PC-3 (cell line): ENCODE results near the gene POLD1. TPM values are rescaled to one million over a fixed set of nuclear protein-coding genes. Genes with fewer than 3 reads are reported as not detected.

Experiments
- ATAC-seq: fragments of 200-7000 bp; cut with Tn5 transposase; 2 replicates; pipeline ENCODE4 v1.9.1; 2020; ENCODE audit warnings: mild to moderate bottlenecking, moderate library complexity
- BruUV-seq: library from RNA; stranded (reverse); fragments of 400-500 nt; replicated peaks from 2 replicates; lab custom pipeline; 2021; lab: Mats Ljungman, UMichigan
- CTCF ChIA-PET: fragments of 300-600 bp; sonication (Branson Sonifier 250); formaldehyde crosslinking; loops from one replicate; lab custom pipeline; 2022; ENCODE audit warnings: antibody characterized with exemption; lab: Charles Lee
- POLR2A ChIA-PET: fragments of 300-600 bp; sonication (Branson Sonifier 250); formaldehyde crosslinking; loops from one replicate; lab custom pipeline; 2022; ENCODE audit warnings: antibody characterized with exemption; ENCODE audit not compliant: unreplicated experiment; lab: Charles Lee
- DNase-seq: peaks from one replicate; pipeline ENCODE4 v3.0.0-alpha.2; 2015
- H2AFZ ChIP-seq: fragments of 300-600 bp; sonication (generic); 2 replicates; pipeline ENCODE4 v1.6.0; 2016; ENCODE audit warnings: antibody characterized with exemption, low read length
- H3F3A ChIP-seq: fragments of 300-600 bp; sonication (generic); one replicate; pipeline ENCODE4 v1.6.0; 2017; ENCODE audit warnings: antibody characterized with exemption, low read length, control low read depth, mild to moderate bottlenecking; ENCODE audit not compliant: unreplicated experiment
- H3K27ac ChIP-seq: fragments of 300-600 bp; sonication (generic); 2 replicates; pipeline ENCODE4 v1.5.1; 2016; ENCODE audit warnings: mild to moderate bottlenecking, low read length
- H3K27me3 ChIP-seq: fragments of 300-600 bp; sonication (generic); 2 replicates; pipeline ENCODE4 v1.6.1; 2016; ENCODE audit warnings: low read length, mixed read lengths
- H3K36me3 ChIP-seq: fragments of 300-600 bp; sonication (generic); 2 replicates; pipeline ENCODE4 v1.6.1; 2016; ENCODE audit warnings: low read depth, mixed run types, low read length, mixed read lengths
- H3K4me1 ChIP-seq: fragments of 300-600 bp; sonication (generic); 2 replicates; pipeline ENCODE4 v1.5.1; 2016; ENCODE audit warnings: low read length; ENCODE audit not compliant: insufficient read depth
- H3K4me2 ChIP-seq: fragments of 300-600 bp; sonication (generic); 2 replicates; pipeline ENCODE4 v1.6.0; 2016; ENCODE audit warnings: low read length
- H3K4me3 ChIP-seq: fragments of 300-600 bp; sonication (generic); 2 replicates; pipeline ENCODE4 v1.5.1; 2016; ENCODE audit warnings: mild to moderate bottlenecking, low read length, mixed read lengths
- H3K79me2 ChIP-seq: fragments of 300-600 bp; sonication (generic); 2 replicates; pipeline ENCODE4 v1.6.1; 2017; ENCODE audit warnings: low read length, mixed read lengths
- H3K9ac ChIP-seq: fragments of 300-600 bp; sonication (generic); 2 replicates; pipeline ENCODE4 v1.6.0; 2016; ENCODE audit warnings: mild to moderate bottlenecking, low read length
- H3K9me2 ChIP-seq: fragments of 300-600 bp; sonication (generic); replicated peaks from 2 replicates; pipeline ENCODE4 v1.6.1; 2016; ENCODE audit warnings: mixed run types, low read length, mixed read lengths
- H3K9me3 ChIP-seq: fragments of 300-600 bp; sonication (generic); 2 replicates; pipeline ENCODE4 v1.6.1; 2016; ENCODE audit warnings: low read length, mixed read lengths
- H4K20me1 ChIP-seq: fragments of 300-600 bp; sonication (generic); 2 replicates; pipeline ENCODE4 v1.6.1; 2016; ENCODE audit warnings: low read length, mixed read lengths
- EZH2 ChIP-seq: fragments of 300-600 bp; sonication (generic); IDR thresholded peaks from one replicate; pipeline ENCODE4 v1.6.1; 2017; ENCODE audit warnings: antibody characterized with exemption, mild to moderate bottlenecking, low read length; ENCODE audit not compliant: unreplicated experiment
- EZH2phosphoT487 ChIP-seq: fragments of 300-600 bp; sonication (generic); IDR thresholded peaks from 2 replicates; pipeline ENCODE4 v1.6.1; 2018; ENCODE audit warnings: mild to moderate bottlenecking, antibody characterized with exemption, low read length, borderline replicate concordance
- intact Hi-C: fragments of 100-400 bp; cut with micrococcal nuclease; formaldehyde crosslinking; loops from 2 replicates; pipeline ENCODE4 v1.9.0; 2023
- total RNA-seq: library from RNA; depleted of rRNA; stranded (reverse); fragments of >200 nt; gene quantifications from 2 replicates; pipeline ENCODE4 v1.2.3, GENCODE V29; 2014
- TF ChIP-seq, protein P1 (sequence below): fragments of 300-600 bp; sonication (generic); conservative IDR thresholded peaks from 2 replicates; pipeline ENCODE4 v1.5.1; 2017; ENCODE audit warnings: antibody characterized with exemption, low read depth, mild to moderate bottlenecking, low read length

The POLD1 gene
- total RNA-seq, 1 experiment from 2014 or later = 165 TPM

- 0 out of 2 replicates have a peak, but pooled peaks cover 5% of the 10 kb centered on the region for H3K27me3 ChIP-seq
- ATAC-seq = no peak
- CTCF ChIA-PET = no interaction called here
Observed at GRCh38 chr19:50434525-50434924, 50.4 kb downstream of the POLD1 start.

GRCh38 chr19:50435221-50435620 is 51.1 kb downstream of the POLD1 start:
- no peaks in the 10 kb centered on the region for H3K4me1 ChIP-seq
- TF ChIP-seq EZH2phosphoT487 (no peak), EZH2 (no peak)
- TF ChIP-seq, protein P1, sequence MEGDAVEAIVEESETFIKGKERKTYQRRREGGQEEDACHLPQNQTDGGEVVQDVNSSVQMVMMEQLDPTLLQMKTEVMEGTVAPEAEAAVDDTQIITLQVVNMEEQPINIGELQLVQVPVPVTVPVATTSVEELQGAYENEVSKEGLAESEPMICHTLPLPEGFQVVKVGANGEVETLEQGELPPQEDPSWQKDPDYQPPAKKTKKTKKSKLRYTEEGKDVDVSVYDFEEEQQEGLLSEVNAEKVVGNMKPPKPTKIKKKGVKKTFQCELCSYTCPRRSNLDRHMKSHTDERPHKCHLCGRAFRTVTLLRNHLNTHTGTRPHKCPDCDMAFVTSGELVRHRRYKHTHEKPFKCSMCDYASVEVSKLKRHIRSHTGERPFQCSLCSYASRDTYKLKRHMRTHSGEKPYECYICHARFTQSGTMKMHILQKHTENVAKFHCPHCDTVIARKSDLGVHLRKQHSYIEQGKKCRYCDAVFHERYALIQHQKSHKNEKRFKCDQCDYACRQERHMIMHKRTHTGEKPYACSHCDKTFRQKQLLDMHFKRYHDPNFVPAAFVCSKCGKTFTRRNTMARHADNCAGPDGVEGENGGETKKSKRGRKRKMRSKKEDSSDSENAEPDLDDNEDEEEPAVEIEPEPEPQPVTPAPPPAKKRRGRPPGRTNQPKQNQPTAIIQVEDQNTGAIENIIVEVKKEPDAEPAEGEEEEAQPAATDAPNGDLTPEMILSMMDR = no peak
- no peak overlapping the region for H3K4me3 ChIP-seq
- ChIA-PET POLR2A (no interaction called here), CTCF (no interaction called here)
- H3K9me3 ChIP-seq = no peaks in the 10 kb centered on the region
- H3K27ac ChIP-seq = no peak overlapping the region
- no peak for DNase-seq
- intact Hi-C loops = no loop called here
- H3K36me3 ChIP-seq = no peaks in the 10 kb centered on the region
- ATAC-seq = no peak
- 0 out of 2 replicates have a peak, but pooled peaks cover 9% of the 10 kb centered on the region for H3K27me3 ChIP-seq
- H3K4me2 ChIP-seq = no peak overlapping the region
- H2AFZ ChIP-seq = no peak overlapping the region
- no peaks in the 10 kb centered on the region for H4K20me1 ChIP-seq
- H3K79me2 ChIP-seq = no peaks in the 10 kb centered on the region
- H3K9me2 ChIP-seq = no peaks in the 10 kb centered on the region
- H3F3A ChIP-seq = no peaks in the 10 kb centered on the region
- no peak overlapping the region for H3K9ac ChIP-seq
- no TSS peak for BruUV-seq

More at GRCh38 chr19:50434525-50434924, 50.4 kb downstream of the POLD1 start:
- Histone ChIP-seq H3K79me2 (no peaks in the 10 kb centered on the region), H3K36me3 (no peaks in the 10 kb centered on the region), H3K4me1 (no peaks in the 10 kb centered on the region), H3K9ac (no peak overlapping the region), H3K4me3 (no peak overlapping the region), H3K9me2 (no peaks in the 10 kb centered on the region), H2AFZ (no peak overlapping the region), H3K27ac (no peak overlapping the region), H4K20me1 (no peaks in the 10 kb centered on the region), H3K4me2 (no peak overlapping the region), H3F3A (no peaks in the 10 kb centered on the region), H3K9me3 (no peaks in the 10 kb centered on the region)
- DNase-seq = no peak
- BruUV-seq = no TSS peak
- no peak for TF ChIP-seq EZH2
- TF ChIP-seq, protein P1 = no peak
- TF ChIP-seq EZH2phosphoT487 = no peak
- intact Hi-C loops = no loop called here
- POLR2A ChIA-PET = interaction anchor here (0.6 kb wide), 1 partner anchor 17 kb away, joined by 3 read pairs; no protein-coding TSS in a partner anchor

DNA sequence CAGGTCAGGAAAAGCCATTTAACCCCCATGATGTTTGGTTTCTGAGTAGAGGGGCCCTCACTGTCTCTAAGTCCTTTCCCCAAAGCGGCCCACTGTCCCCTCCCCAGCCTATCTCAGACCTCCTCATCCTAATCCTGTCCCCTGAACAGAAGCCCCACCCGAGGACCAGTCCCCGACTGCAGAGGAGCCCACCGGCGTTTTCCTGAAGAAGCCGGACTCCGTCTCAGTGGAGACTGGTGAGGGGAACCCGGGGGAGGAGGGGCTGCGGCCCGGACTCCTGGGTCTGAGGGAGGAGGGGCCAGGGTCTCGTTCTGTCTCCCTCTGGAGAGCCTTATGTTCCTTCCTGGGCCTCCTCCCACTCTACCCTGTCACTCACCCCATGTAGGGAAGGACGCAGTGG is 51.5 kb downstream of the POLD1 start:
- no peak overlapping the region for H2AFZ ChIP-seq
- H3K79me2 ChIP-seq = no peaks in the 10 kb centered on the region
- POLR2A ChIA-PET = no interaction called here
- no peak overlapping the region for H3K4me3 ChIP-seq
- no peaks in the 10 kb centered on the region for H3K36me3 ChIP-seq
- no peak overlapping the region for H3K4me2 ChIP-seq
- DNase-seq (no peak), ATAC-seq (no peak)
- H3K9ac ChIP-seq = no peak overlapping the region
- H3F3A ChIP-seq = no peaks in the 10 kb centered on the region
- H3K9me3 ChIP-seq = no peaks in the 10 kb centered on the region
- BruUV-seq = no TSS peak
- H3K4me1 ChIP-seq = no peaks in the 10 kb centered on the region
- no peak overlapping the region for H3K27ac ChIP-seq
- H4K20me1 ChIP-seq = no peaks in the 10 kb centered on the region
- CTCF ChIA-PET = no interaction called here
- no peaks in the 10 kb centered on the region for H3K9me2 ChIP-seq
- intact Hi-C loops = no loop called here
- TF ChIP-seq, protein P1 = no peak
- TF ChIP-seq EZH2 (no peak), EZH2phosphoT487 (no peak)
- H3K27me3 ChIP-seq = 0 out of 2 replicates have a peak, but pooled peaks cover 9% of the 10 kb centered on the region
